Chondrocyte (in vitro differentiated cells): ENCODE results near the gene DNM2. TPM values are rescaled to one million over a fixed set of nuclear protein-coding genes. Genes with fewer than 3 reads are reported as not detected.

ENCODE experiments used
- DNase-seq: peaks from one replicate; pipeline ENCODE4 v3.0.0; 2021; ENCODE audit warnings: mixed read lengths, low spot score
- H3K27ac Mint-ChIP-seq: one replicate; pipeline ENCODE4 v1.8.0; 2021; ENCODE audit warnings: mild to moderate bottlenecking, moderate library complexity, mixed read lengths; ENCODE audit not compliant: unreplicated experiment
- H3K27me3 Mint-ChIP-seq: 2 replicates; pipeline ENCODE4 v1.8.0; 2021; ENCODE audit warnings: low read depth, mixed read lengths
- H3K36me3 Mint-ChIP-seq: 2 replicates; pipeline ENCODE4 v1.8.0; 2021; ENCODE audit warnings: low read depth, mixed read lengths
- H3K4me1 Mint-ChIP-seq: 2 replicates; pipeline ENCODE4 v1.8.0; 2021; ENCODE audit warnings: low read depth, mild to moderate bottlenecking, mixed read lengths
- H3K4me3 Mint-ChIP-seq: one replicate; pipeline ENCODE4 v1.8.0; 2021; ENCODE audit warnings: mild to moderate bottlenecking, moderate library complexity, mixed read lengths; ENCODE audit not compliant: unreplicated experiment
- H3K9me3 Mint-ChIP-seq: 2 replicates; pipeline ENCODE4 v1.8.0; 2021; ENCODE audit warnings: low read depth, mixed read lengths
- total RNA-seq: library from RNA; stranded (reverse); gene quantifications from 3 replicates; pipeline ENCODE4 v1.2.1, GENCODE V29; 2021
- TF ChIP-seq, protein P1 (sequence below): fragments of 200-600 bp; sonication (generic); IDR thresholded peaks from 2 replicates; pipeline ENCODE4 v1.5.0; 2021; ENCODE audit warnings: antibody characterized with exemption, mild to moderate bottlenecking, moderate library complexity

Gene DNM2
- total RNA-seq, 1 donor from 2014 or later, result 116 TPM

DNA sequence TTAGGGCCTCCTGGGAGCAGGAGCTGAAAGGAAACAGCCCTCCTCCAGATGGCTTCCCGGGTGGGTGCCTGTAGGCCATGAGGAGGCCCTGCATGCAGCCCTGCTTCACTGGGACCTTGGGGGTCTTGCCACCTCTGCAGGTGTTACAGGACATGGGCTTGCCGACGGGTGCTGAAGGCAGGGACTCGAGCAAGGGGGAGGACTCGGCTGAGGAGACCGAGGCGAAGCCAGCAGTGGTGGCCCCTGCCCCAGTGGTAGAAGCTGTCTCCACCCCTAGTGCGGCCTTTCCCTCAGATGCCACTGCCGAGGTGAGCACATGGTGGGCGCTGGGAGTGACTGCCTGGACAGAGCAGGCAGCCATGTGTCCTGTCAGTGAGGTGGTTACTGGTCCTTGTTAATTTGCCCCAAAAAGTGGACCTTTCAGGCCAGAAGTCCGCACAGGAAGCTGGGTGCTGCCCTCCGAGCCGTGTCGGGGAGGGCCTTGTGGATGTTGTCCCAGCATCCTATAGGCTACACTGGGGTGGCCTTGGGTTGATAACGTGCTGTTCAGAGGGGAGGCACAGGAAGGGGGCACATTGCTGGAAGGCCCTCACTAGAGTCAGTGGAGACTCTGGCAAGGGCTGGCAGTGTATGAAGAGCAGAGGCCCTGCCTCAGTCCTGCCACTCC, 35.3 kb upstream of the DNM2 start:
- H3K4me1 Mint-ChIP-seq, result no peaks in the 10 kb centered on the region
- H3K27me3 Mint-ChIP-seq, result no peaks in the 10 kb centered on the region
- H3K4me3 Mint-ChIP-seq, result no peak overlapping the region
- DNase-seq, result no peak
- H3K36me3 Mint-ChIP-seq, result peaks cover 37% of the 10 kb centered on the region
- H3K9me3 Mint-ChIP-seq, result no peaks in the 10 kb centered on the region
- H3K27ac Mint-ChIP-seq, result no peak overlapping the region
- TF ChIP-seq, protein P1, sequence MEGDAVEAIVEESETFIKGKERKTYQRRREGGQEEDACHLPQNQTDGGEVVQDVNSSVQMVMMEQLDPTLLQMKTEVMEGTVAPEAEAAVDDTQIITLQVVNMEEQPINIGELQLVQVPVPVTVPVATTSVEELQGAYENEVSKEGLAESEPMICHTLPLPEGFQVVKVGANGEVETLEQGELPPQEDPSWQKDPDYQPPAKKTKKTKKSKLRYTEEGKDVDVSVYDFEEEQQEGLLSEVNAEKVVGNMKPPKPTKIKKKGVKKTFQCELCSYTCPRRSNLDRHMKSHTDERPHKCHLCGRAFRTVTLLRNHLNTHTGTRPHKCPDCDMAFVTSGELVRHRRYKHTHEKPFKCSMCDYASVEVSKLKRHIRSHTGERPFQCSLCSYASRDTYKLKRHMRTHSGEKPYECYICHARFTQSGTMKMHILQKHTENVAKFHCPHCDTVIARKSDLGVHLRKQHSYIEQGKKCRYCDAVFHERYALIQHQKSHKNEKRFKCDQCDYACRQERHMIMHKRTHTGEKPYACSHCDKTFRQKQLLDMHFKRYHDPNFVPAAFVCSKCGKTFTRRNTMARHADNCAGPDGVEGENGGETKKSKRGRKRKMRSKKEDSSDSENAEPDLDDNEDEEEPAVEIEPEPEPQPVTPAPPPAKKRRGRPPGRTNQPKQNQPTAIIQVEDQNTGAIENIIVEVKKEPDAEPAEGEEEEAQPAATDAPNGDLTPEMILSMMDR, result no peak

DNA sequence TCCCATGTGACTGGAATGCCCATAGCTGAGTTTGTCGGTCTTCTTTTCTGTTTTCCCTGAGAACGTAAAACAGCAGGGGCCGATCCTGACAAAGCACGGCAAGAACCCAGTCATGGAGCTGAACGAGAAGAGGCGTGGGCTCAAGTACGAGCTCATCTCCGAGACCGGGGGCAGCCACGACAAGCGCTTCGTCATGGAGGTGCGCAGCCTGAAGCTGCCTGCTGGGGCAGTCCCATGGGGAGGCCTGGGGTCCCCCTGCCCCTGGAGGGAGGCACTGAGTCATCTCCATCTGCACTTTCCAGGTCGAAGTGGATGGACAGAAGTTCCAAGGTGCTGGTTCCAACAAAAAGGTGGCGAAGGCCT, 34.8 kb upstream of the DNM2 start:
- Mint-ChIP-seq H3K4me3 (no peak overlapping the region), H3K9me3 (no peaks in the 10 kb centered on the region)

GRCh38 chr19:10683582-10683981, 34.3 kb upstream of the DNM2 start:
- Mint-ChIP-seq H3K9me3 (no peaks in the 10 kb centered on the region), H3K4me3 (no peak overlapping the region), H3K36me3 (peaks cover 32% of the 10 kb centered on the region), H3K27ac (no peak overlapping the region), H3K27me3 (no peaks in the 10 kb centered on the region), H3K4me1 (no peaks in the 10 kb centered on the region)
- TF ChIP-seq, protein P1, result no peak
- no peak for DNase-seq

More for the DNA sequence above, 34.8 kb upstream of the DNM2 start:
- Mint-ChIP-seq H3K27me3 (no peaks in the 10 kb centered on the region), H3K27ac (no peak overlapping the region), H3K4me1 (no peaks in the 10 kb centered on the region), H3K36me3 (peaks cover 36% of the 10 kb centered on the region)
- DNase-seq, result no peak
- TF ChIP-seq, protein P1, result no peak

DNA sequence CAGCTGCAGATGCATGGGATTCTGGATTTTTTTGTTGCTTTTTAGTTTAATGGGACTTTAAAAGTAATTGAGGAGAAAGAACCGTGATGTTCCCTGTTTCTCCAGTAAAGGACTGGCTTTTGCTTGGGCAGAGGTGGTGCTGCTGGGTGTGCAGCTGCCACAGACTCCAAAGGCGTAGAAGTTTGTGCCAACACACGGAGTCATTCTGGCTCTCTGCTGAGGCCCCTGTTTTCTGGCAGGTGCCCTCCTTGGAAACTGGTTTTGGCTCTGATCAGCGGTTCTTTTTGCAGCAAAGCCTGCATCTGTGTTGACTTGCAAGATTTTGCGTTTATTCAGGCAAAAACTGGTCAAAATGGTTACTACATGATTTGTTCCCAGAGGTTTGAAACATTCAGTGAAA, 32.7 kb upstream of the DNM2 start:
- Mint-ChIP-seq H3K9me3 (no peaks in the 10 kb centered on the region), H3K4me1 (no peaks in the 10 kb centered on the region), H3K27me3 (no peaks in the 10 kb centered on the region), H3K4me3 (no peak overlapping the region), H3K36me3 (peaks cover 35% of the 10 kb centered on the region), H3K27ac (no peak overlapping the region)
- DNase-seq, result no peak
- TF ChIP-seq, protein P1, result no peak

DNA sequence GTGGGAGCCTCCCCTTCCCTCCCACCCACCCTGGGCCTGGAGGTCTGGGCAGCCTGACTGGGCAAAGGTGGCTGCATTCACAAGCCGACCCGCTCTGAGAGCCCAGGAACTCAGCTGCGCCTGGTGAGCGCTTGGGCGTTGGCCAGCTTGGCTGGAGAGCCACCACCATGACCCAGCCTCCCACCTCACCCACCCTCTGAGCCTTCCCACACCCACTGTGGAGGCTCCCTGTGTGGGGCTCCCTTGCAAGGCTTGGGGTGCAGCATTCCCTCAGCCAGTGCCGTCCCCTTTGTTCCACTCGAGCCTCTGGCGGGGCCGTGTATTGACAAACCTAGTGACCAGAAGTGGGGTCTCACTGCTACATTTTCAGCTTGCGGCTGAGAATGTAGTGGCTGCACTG, 31.7 kb upstream of the DNM2 start:
- no peak overlapping the region for H3K4me3 Mint-ChIP-seq
- DNase-seq, result no peak
- no peak overlapping the region for H3K27ac Mint-ChIP-seq
- TF ChIP-seq, protein P1, result no peak
- no peaks in the 10 kb centered on the region for H3K4me1 Mint-ChIP-seq
- peaks cover 34% of the 10 kb centered on the region for H3K36me3 Mint-ChIP-seq
- H3K9me3 Mint-ChIP-seq, result no peaks in the 10 kb centered on the region
- H3K27me3 Mint-ChIP-seq, result no peaks in the 10 kb centered on the region
